ENCODE data around the gene TAPBPL. TPM values are rescaled to one million over a fixed set of nuclear protein-coding genes. Genes with fewer than 3 reads are reported as not detected.

Gene TAPBPL
- polyA plus RNA-seq, 1 of the 3 experiments (the other 2 are of a cell fraction), result 24.1 TPM

DNA sequence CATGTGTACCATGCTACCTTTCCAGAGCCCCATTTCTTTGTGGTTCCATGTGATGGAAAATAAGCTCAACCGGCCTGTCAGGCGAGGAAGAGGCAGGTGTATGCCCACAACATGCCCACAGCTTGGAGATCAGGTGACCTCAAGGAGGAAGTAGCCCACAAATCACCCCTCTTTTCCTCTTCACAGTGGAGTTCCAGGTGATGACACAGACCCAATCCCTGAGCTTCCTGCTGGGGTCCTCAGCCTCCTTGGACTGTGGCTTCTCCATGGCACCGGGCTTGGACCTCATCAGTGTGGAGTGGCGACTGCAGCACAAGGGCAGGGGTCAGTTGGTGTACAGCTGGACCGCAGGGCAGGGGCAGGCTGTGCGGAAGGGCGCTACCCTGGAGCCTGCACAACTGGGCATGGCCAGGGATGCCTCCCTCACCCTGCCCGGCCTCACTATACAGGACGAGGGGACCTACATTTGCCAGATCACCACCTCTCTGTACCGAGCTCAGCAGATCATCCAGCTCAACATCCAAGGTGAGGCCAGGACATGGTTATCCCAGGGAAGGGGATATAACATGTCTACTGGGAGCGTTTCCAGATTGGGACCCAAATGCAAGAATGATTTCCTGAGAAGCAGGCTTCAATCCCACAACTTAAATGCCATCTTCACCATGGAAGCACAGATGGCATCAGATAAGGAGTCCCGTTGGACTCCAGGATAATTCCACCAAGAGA, 5.5 kb downstream of the TAPBPL start:
- 95% methylated on average over 11 of the region's 12 CpGs for WGBS (ENCODE audit: low lambda C conversion rate)

DNA sequence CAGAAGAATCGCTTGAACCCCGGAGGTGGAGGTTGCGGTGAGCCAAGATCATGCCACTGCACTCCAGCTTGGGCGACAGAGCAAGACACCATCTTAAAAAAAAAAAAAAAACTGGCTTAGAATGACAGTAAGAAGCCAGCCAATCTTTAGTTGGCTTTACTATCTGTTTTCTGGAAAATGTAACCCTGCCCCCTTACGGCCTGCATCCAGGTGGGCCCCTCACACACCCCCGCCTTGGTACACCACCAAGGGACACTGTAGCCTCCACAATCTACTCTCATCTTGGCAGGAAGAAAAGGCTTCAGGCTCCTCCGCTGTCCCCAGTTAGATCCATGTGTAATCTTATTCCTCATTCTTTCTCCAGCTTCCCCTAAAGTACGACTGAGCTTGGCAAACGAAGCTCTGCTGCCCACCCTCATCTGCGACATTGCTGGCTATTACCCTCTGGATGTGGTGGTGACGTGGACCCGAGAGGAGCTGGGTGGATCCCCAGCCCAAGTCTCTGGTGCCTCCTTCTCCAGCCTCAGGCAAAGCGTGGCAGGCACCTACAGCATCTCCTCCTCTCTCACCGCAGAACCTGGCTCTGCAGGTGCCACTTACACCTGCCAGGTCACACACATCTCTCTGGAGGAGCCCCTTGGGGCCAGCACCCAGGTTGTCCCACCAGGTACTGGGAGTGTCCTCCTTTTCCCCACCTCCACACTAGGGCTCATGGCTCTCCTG, 6.6 kb downstream of the TAPBPL start:
- H3F3A ChIP-seq (replicated peaks; ENCODE audit: insufficient read depth), result peaks cover 14% of the 10 kb centered on the region
- no peaks in the 10 kb centered on the region; a peak in 1 of 4 replicates for H3K4me1 ChIP-seq (ENCODE audit: control insufficient read depth in 1 of 2, insufficient read depth in 2 of 2, low read depth in 1 of 2, low read length in 1 of 2)
- H2AFZ ChIP-seq (ENCODE audit: low read depth), result no peak overlapping the region
- WGBS (ENCODE audit: low lambda C conversion rate), result 96% methylated on average over 14 of the region's 14 CpGs
- H3K4me2 ChIP-seq, result no peak overlapping the region
- ChIA-PET POLR2A (no interaction called here), CTCF (interaction anchor here (1.3 to 2.2 kb wide), 3 partner anchors 15 to 132 kb away, joined by 5 to 10 read pairs (median 6); no protein-coding TSS in a partner anchor)
- TF ChIP-seq TCF12 (IDR thresholded peaks at IDR 0.05), result no peak
- no peak for TF ChIP-seq EZH2phosphoT487 (IDR thresholded peaks at IDR 0.05; ENCODE audit: borderline replicate concordance, low read depth)
- no peak for TF ChIP-seq TAF1 (IDR thresholded peaks at IDR 0.05; ENCODE audit: borderline replicate concordance, low read depth, low read length)
- no peak for TF ChIP-seq MEF2A (IDR thresholded peaks at IDR 0.05; ENCODE audit: borderline replicate concordance, low read depth)
- TF ChIP-seq, protein P1, sequence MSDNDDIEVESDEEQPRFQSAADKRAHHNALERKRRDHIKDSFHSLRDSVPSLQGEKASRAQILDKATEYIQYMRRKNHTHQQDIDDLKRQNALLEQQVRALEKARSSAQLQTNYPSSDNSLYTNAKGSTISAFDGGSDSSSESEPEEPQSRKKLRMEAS (IDR thresholded peaks at IDR 0.05; ENCODE audit: low read depth), result no peak
- TF ChIP-seq ELF1 (IDR thresholded peaks at IDR 0.05), result no peak
- TF ChIP-seq MXI1 (IDR thresholded peaks at IDR 0.05; ENCODE audit: low read depth, low read length), result no peak
- TF ChIP-seq YY1 (IDR thresholded peaks at IDR 0.05; ENCODE audit: low read depth), result no peak
- TF ChIP-seq RXRA (IDR thresholded peaks at IDR 0.05; ENCODE audit: borderline replicate concordance, low read depth), result no peak
- no peak for TF ChIP-seq RFX5 (IDR thresholded peaks at IDR 0.05; ENCODE audit: low read length)
- no peak for TF ChIP-seq EP300 (IDR thresholded peaks at IDR 0.05; ENCODE audit: borderline replicate concordance in 1 of 2, low read depth in 1 of 2, low read length in 1 of 2)
- no peak for TF ChIP-seq FOSL2 (IDR thresholded peaks at IDR 0.05; ENCODE audit: borderline replicate concordance, low read depth)
- no peak for TF ChIP-seq CHD2 (IDR thresholded peaks at IDR 0.05; ENCODE audit: low read length, partially characterized antibody)
- TF ChIP-seq, protein P2, sequence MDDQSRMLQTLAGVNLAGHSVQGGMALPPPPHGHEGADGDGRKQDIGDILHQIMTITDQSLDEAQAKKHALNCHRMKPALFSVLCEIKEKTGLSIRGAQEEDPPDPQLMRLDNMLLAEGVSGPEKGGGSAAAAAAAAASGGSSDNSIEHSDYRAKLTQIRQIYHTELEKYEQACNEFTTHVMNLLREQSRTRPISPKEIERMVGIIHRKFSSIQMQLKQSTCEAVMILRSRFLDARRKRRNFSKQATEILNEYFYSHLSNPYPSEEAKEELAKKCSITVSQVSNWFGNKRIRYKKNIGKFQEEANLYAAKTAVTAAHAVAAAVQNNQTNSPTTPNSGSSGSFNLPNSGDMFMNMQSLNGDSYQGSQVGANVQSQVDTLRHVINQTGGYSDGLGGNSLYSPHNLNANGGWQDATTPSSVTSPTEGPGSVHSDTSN (IDR thresholded peaks at IDR 0.05), result no peak
- H3K27ac ChIP-seq (ENCODE audit: low read depth in 2 of 2, low read length in 1 of 2), result no peak overlapping the region
- no peaks in the 10 kb centered on the region for H3K27me3 ChIP-seq (ENCODE audit: insufficient read depth)
- no peaks in the 10 kb centered on the region for H4K20me1 ChIP-seq (ENCODE audit: insufficient read depth)
- H3K9me3 ChIP-seq, result no peaks in the 10 kb centered on the region
- H3K79me2 ChIP-seq (ENCODE audit: insufficient read depth), result no peaks in the 10 kb centered on the region
- H3K9me2 ChIP-seq, result no peaks in the 10 kb centered on the region
- no peak overlapping the region for H3K9ac ChIP-seq
- H3K36me3 ChIP-seq (replicated peaks in 1 of 2; ENCODE audit: control insufficient read depth in 1 of 2, insufficient read depth in 2 of 2, low read length in 1 of 2), result peaks cover 27 to 47% of the 10 kb centered on the region in 2 experiments
- H3K4me3 ChIP-seq (ENCODE audit: low read depth in 2 of 2, low read length in 1 of 2), result no peak overlapping the region
- no peak for DNase-seq

More for the DNA sequence above, 5.5 kb downstream of the TAPBPL start:
- no peaks in the 10 kb centered on the region for H3K79me2 ChIP-seq (ENCODE audit: insufficient read depth)
- peaks cover 23 to 36% of the 10 kb centered on the region in 2 experiments for H3K36me3 ChIP-seq (replicated peaks in 1 of 2; ENCODE audit: control insufficient read depth in 1 of 2, insufficient read depth in 2 of 2, low read length in 1 of 2)
- DNase-seq, result no peak
- no peak overlapping the region for H3K9ac ChIP-seq
- no peak overlapping the region for H3K4me2 ChIP-seq
- no peak overlapping the region for H2AFZ ChIP-seq (ENCODE audit: low read depth)
- POLR2A ChIA-PET, result no interaction called here
- H3K9me2 ChIP-seq, result no peaks in the 10 kb centered on the region
- peaks cover 6 to 9% of the 10 kb centered on the region in 2 experiments; a peak in 1 of 4 replicates for H3K4me1 ChIP-seq (ENCODE audit: control insufficient read depth in 1 of 2, insufficient read depth in 2 of 2, low read depth in 1 of 2, low read length in 1 of 2)
- CTCF ChIA-PET, result interaction anchor here (0.7 to 2.2 kb wide), 6 partner anchors 8 to 131 kb away, joined by 3 to 15 read pairs (median 4); no protein-coding TSS in a partner anchor
- no peaks in the 10 kb centered on the region for H3K27me3 ChIP-seq (ENCODE audit: insufficient read depth)
- H3F3A ChIP-seq (replicated peaks; ENCODE audit: insufficient read depth), result peaks cover 14% of the 10 kb centered on the region
- TF ChIP-seq ELF1 (IDR thresholded peaks at IDR 0.05), result no peak
- TF ChIP-seq NFIC (IDR thresholded peaks at IDR 0.05; ENCODE audit: borderline replicate concordance), result no peak
- no peak for TF ChIP-seq GATA2 (CRISPR knock-in tag; IDR thresholded peaks at IDR 0.05)
- no peak for TF ChIP-seq MEF2A (IDR thresholded peaks at IDR 0.05; ENCODE audit: borderline replicate concordance, low read depth)
- no peak for TF ChIP-seq TCF12 (IDR thresholded peaks at IDR 0.05)
- TF ChIP-seq, protein P3, sequence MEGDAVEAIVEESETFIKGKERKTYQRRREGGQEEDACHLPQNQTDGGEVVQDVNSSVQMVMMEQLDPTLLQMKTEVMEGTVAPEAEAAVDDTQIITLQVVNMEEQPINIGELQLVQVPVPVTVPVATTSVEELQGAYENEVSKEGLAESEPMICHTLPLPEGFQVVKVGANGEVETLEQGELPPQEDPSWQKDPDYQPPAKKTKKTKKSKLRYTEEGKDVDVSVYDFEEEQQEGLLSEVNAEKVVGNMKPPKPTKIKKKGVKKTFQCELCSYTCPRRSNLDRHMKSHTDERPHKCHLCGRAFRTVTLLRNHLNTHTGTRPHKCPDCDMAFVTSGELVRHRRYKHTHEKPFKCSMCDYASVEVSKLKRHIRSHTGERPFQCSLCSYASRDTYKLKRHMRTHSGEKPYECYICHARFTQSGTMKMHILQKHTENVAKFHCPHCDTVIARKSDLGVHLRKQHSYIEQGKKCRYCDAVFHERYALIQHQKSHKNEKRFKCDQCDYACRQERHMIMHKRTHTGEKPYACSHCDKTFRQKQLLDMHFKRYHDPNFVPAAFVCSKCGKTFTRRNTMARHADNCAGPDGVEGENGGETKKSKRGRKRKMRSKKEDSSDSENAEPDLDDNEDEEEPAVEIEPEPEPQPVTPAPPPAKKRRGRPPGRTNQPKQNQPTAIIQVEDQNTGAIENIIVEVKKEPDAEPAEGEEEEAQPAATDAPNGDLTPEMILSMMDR (IDR thresholded peaks at IDR 0.05), result no peak
- no peak for TF ChIP-seq FOXM1 (IDR thresholded peaks at IDR 0.05; ENCODE audit: low read depth)
- no peak for TF ChIP-seq EZH2phosphoT487 (IDR thresholded peaks at IDR 0.05; ENCODE audit: borderline replicate concordance, low read depth)
- TF ChIP-seq, protein P4, sequence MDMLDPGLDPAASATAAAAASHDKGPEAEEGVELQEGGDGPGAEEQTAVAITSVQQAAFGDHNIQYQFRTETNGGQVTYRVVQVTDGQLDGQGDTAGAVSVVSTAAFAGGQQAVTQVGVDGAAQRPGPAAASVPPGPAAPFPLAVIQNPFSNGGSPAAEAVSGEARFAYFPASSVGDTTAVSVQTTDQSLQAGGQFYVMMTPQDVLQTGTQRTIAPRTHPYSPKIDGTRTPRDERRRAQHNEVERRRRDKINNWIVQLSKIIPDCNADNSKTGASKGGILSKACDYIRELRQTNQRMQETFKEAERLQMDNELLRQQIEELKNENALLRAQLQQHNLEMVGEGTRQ (IDR thresholded peaks at IDR 0.05; ENCODE audit: borderline replicate concordance, low read depth, low read length), result no peak
- H3K4me3 ChIP-seq (ENCODE audit: low read depth in 2 of 2, low read length in 1 of 2), result no peak overlapping the region
- no peaks in the 10 kb centered on the region for H4K20me1 ChIP-seq (ENCODE audit: insufficient read depth)
- no peak overlapping the region for H3K27ac ChIP-seq (ENCODE audit: low read depth in 2 of 2, low read length in 1 of 2)
- no peaks in the 10 kb centered on the region for H3K9me3 ChIP-seq

Data from SK-N-SH (cell line).